Heart left ventricle (tissue), 13 donors: Measurements from ENCODE around the gene FKBP15.

Source experiments
- POLR2A ChIP-seq, 2 donors: fragments of 450-650 bp; IDR thresholded peaks; one replicate each; pipeline ENCODE4 v1.6.1; 2017; ENCODE audit warnings: antibody characterized with exemption in 2 of 2, mild to moderate bottlenecking in 2 of 2, moderate library complexity in 2 of 2
- TF ChIP-seq, protein P1 (sequence below), 12 donors: fragments of 200-600 bp; sonication (generic) in 4 of 12; IDR thresholded peaks; one replicate each; pipeline versions ENCODE4 v1.5.0 to v1.8.0; 2018 to 2022; ENCODE audit warnings: antibody characterized with exemption in 12 of 12, mild to moderate bottlenecking in 5 of 12
- donor health status: ischemic (EF 13 %, LVEDD 7.1; RV severe dilation, severe dysfunction).
- donor health status: DM: no; HTN: yes; CAD: no.
- donor health status: DM: no; HTN: no; CAD: no.
- donor health status: ischemic (EF 25% LVEDD 6.9; RV normal size, moderate dysfunction).
- donor health status: ischemic (EF 25% LVEDD 5.7; RV mildly dilated, moderate dysfunction).
- donor health status: ischemic (EF 35%, LVEDD 5.7; RV mildly dilated, moderate dysfunction).
- donor health status: nonischemic (EF 11% LVEDD 7.7; RV severe dilation, severe dysfunction).
- donor health status: DM: yes; HTN: yes; CAD: no.
- donor health status: PGD.
- donor health status: ischemic (EF 29% LVEDD 5.4; RV normal size, mild dysfunction).
- donor health status: nonischemic (EF 23%, LVEDD 6.1; RV moderate dilation, normal function).

DNA sequence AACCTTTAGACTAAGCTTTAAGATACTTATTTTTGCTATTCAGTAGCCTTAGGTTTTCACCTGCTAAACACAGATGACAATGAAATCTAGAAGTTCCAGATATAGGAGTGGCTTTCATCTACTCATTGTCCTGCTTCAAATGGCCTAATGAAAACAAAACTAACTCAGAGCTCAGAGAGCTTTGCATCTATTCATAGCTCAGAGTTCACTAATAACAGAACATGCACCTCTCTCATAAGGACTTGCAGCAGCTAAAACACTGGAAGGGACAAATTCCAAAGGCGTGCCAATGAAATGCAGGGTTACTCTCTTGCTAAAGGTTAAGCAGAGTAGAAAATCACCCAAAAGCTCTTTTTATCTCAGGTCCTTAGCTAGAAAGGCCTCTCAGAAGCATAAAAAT, 41.2 kb downstream of the FKBP15 start:
- TF ChIP-seq POLR2A (IDR thresholded peaks at IDR 0.05) = no peak
- TF ChIP-seq, protein P1, sequence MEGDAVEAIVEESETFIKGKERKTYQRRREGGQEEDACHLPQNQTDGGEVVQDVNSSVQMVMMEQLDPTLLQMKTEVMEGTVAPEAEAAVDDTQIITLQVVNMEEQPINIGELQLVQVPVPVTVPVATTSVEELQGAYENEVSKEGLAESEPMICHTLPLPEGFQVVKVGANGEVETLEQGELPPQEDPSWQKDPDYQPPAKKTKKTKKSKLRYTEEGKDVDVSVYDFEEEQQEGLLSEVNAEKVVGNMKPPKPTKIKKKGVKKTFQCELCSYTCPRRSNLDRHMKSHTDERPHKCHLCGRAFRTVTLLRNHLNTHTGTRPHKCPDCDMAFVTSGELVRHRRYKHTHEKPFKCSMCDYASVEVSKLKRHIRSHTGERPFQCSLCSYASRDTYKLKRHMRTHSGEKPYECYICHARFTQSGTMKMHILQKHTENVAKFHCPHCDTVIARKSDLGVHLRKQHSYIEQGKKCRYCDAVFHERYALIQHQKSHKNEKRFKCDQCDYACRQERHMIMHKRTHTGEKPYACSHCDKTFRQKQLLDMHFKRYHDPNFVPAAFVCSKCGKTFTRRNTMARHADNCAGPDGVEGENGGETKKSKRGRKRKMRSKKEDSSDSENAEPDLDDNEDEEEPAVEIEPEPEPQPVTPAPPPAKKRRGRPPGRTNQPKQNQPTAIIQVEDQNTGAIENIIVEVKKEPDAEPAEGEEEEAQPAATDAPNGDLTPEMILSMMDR (IDR thresholded peaks at IDR 0.05) = no peak
